Measurements from ENCODE around the gene EMSY.
"Not testable (repeated sequence)": the region's sequence is repeated elsewhere in the genome, so short reads cannot be mapped to it uniquely, and the experiment has no call there.

EMSY gene

DNA sequence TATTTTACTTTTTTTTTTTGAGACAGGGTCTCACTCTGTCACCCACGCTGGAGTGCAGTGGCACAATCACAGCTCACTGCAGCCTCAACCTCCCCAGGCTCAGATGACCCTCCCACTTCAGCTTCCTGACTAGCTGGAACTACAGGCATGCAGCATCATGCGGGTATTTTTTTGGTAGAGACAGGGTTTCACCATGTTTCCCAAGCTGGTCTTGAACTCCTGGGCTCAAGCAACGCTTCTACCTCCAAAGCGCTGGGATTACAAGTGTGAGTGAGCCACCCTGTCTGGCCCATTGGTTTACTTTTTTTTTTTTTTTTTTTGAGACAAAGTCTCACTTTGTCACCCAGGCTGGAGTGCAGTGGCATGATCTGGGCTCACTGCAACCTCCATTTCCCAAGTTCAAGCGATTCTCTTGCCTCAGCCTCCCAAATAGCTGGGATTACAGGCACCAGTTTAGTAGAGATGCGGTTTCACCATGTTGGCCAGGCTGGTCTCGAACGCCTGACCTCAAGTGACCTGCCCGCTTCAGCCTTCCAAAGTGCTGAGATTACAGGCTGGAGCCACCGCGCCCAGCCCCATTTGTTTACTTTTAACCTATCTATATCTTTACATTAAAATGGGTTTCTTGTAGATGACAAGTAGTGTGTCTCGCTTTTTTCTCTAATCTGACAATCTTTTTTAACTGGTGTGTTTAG lies 127.5 kb downstream of the EMSY start:
- DNase-seq = not testable (repeated sequence)

GRCh38 chr11:76574406-76574805 lies 129.6 kb downstream of the EMSY start:
- DNase-seq = no peak

GRCh38 chr11:76574879-76575278 lies 130.1 kb downstream of the EMSY start:
- DNase-seq = no peak

- DNase-seq = peak; percentile 81 to 89
Observed at GRCh38 chr11:76577226-76577920, 132.6 kb downstream of the EMSY start.

DNA sequence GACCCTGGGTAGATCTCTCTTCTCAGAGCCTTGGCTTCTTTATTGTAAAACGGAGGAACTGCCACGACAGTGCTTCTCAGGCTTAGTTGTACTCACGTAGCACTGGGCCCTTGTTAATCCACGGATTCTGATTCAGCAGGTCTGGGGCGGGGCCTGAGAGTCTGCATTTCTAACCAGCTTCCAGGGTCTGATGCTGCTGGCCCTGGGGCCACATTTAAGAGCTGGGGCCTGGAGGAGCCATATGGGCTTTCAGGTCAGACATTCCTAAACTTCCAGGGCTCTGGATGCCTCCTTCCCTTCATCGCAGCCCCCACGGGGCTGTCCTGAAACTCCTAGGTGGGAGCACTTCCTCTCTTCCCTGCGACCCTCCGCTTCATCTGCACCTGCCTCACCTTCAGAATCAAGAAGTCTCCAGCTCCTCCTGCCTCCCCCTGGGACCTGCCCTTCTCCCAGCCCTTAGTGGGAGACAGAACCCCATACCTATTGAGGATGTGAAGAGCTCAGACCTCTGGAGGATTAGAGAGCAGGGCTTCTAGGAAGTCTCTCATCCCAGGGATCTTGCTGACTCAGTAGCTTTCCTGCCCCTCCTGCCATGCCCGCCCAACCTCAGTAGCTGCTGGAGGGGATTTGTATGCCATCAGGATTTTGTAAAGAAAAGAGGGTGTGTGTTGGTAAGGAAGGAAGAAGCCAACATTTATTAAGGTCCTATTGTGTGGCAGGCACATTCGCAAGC lies 133.3 kb downstream of the EMSY start:
- DNase-seq = no peak

DNA sequence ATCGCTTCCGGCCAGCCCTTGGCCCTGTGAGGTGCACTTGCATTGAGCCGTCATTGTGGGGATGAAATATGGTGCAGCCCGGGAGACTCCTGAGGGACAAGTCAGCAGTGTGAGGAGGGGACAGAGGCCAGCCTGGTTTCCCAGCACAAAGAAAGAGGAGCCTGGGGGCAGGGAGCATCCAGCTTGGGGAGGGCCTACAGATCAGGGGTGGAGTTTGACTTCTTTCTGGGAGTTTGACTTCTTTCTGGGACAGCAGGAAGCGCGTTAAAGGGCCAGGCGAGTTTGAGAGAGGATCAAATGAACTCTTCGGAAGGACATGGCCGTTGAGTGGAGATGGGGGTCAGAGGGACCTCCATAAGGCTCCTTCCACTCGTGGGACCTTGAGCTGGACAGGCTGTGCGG lies 133.8 kb downstream of the EMSY start:
- DNase-seq = no peak

GRCh38 chr11:76579056-76579751 lies 134.4 kb downstream of the EMSY start:
- DNase-seq = peak in 1 of 2 experiments; percentile 9

GRCh38 chr11:76579752-76580151 lies 134.9 kb downstream of the EMSY start:
- no peak for DNase-seq

DNA sequence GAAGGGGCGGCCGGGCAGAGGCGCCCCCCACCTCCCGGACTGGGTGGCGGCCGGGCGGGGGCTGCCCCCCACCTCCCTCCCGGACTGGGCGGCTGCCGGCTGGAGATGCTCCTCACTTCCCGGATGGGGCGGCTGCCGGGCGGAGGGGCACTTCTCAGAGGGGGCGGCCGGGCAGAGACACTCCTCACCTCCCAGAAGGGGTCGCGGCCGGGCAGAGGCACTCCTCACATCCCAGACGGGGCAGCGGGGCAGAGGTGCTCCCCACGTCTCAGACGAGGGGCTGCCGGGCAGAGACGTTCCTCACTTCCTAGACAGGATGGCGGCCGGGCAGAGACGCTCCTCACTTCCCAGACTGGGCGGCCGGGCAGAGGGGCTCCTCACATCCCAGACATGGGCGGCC lies 137.7 kb downstream of the EMSY start:
- DNase-seq = not testable (repeated sequence)

GRCh38 chr11:76587820-76588454 lies 143.1 kb downstream of the EMSY start:
- DNase-seq = no peak

DNA sequence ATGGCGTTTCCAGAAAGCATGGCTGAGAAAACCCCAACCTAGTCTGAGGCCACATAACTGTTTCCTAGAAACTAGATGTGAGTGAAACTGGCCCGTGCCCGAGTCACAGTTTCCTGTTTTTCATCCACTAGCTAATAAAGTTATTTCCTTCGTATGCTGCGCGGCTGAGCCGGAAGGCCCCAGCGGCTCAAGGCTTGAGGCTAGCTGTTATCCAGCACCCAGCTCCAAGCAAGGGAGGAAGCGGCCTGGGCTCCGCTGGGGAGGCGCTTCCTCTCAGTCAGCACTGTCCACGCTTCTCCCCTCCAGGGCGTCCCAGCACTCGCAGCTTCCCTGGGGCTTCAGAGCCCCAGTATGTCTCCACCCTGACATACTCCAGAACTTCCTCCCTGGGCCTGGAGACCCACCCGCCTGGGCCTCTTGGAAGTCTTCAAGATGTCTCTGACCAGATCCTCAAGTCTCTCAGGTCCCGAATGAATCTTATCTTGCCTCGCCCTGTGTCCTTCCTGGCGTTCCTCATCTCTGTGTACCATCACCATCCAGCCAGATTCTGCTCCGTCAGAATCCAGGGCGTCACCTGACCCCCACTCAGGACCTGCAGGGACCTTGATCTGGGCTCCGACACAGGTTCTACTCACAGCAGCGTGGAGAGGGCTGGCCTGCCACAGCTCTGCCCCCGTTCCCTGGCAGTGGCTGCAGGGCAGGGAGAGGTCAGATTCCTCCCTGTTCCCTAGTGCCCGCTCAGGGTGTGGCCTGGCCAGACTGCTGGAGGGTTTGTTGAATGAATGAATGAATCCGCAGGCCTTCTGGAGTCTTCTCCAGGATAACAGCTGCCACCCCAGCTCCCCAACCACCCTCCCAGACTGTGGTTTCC lies 143.9 kb downstream of the EMSY start:
- DNase-seq = no peak

DNA sequence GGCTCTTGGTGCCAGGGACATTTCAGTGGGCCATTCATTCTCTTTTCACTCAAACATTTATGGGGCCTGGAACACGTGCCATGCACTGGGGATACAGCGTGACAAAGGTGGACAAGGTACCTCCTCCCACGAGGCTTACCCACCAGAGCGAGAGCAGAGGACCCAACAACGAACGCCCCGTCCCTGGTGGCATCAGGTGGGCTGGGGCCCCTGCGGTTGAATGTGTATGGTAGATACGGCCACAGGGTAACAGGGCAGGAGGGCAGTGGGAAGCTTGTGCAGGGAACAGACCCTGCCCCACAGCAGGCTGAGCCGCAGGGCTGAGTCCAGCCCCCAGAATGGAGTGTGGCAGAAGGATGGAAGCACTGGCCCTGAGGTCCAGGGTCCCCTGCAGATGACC lies 144.7 kb downstream of the EMSY start:
- no peak for DNase-seq

DNA sequence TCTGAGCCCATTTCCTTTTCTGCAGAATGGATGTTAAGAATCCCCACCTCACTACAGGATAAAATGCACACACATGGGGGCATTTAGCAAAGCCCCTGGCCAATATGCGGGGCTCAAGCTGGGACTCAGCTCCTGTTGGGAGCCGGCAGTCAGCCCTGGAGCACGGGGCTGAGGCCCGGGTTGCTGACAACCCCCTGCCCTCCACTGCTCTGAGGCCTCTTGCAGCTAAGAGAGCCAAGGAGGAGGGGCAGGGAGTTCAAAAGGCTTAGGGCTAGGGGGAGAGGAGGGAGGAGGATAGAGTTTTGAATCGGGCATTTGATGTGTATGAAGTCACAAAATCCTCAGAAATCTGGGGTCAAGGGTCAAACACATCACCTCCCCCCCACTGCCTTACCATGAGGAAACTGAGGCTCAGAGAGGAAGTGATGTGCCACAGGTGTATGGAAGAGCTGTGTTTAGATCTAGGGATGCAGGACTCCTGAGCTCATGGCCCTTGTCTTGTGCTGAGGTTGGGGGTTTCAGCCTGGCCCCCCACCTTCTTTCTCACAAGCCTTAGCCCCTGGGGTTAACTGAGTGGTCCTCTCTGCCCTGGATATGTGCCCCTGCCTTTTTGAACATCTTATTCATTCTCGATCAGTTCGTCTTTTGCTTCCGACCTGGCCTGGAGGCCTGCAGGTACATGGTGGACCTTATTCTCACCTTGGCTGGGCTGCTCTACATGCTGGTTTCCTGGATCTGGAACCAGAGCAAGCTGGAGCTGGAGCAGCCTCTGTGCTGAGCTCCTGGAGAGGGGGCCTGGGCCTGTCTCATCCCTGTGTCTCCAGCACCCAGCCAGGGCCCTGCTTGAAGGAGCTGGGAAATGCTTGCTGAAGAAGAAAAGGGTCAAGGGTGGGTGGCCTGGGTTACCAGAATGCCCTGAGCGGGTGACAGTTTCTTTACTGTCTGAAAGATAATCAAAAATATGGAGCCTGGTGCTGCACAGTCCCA lies 145.4 kb downstream of the EMSY start:
- no peak for DNase-seq

DNA sequence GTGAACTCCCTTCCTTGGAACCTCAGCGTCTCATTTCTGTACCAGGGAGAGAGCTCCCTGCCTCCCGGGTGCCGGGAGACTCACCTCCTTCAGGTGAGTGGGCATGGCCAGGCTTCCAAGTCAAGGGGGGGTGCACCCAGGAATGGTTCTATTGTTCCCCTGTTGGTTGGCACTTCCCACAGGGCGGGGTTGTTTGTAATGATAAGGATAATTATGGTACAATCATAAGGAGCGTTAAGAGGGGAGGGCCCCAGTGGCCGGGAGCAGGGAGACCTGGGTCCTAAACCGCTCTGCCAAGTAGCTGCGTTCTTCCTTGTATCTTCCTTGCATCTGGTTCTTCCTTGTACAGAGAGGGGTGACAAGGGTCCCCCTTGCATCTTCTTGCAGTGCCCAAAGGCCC lies 146.6 kb downstream of the EMSY start:
- DNase-seq = no peak

GRCh38 chr11:76592025-76592914 lies 147.5 kb downstream of the EMSY start:
- no peak for DNase-seq

DNA sequence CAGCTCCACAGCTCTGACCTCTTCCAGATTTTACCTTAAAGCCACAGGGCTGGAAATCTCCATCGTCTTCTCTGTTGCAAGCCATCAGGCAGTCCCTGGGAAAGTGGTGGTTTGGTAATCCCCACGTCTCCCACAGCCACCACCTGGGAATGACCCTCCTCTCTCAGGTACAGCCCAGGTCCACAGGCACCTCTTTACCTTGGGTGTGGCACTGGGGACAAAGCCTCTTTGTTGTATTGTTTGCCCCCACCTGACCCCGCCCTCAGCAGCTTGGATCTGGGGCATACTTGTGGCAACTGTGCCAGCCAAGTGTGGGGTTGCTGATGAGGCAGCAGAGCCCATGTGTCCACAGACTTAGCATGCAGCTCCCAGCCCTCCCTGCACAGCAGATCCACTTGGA lies 148.1 kb downstream of the EMSY start:
- DNase-seq = peak in 1 of 2 experiments; percentile 47

DNA sequence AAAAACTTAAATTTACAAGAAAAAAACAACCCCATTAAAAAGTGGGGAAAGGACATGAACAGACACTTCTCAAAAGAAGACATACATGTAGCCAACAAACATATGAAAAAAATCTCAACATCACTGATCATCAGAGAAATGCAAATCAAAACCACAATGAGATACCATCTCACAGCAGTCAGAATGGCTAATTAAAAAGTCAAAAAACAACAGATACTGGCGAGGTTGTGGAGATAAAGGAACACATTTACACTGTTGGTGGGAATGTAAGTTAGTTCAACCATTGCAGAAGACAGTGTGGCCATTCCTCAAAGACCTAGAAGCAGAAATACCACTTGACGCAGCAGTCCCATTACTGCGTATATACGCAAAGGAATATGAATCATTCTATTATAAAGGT lies 150.3 kb downstream of the EMSY start:
- peak in 1 of 2 experiments; percentile 34 for DNase-seq

- DNase-seq = no peak
Observed at GRCh38 chr11:76596652-76597051, 151.8 kb downstream of the EMSY start.
